SW 1271 (cell line): ENCODE measurements around the gene SDF2L1.
A peak's percentile ranks its signal among the peaks of the same experiment; 100 is the strongest.
"Not testable (repeated sequence)": the region's sequence is repeated elsewhere in the genome, so short reads cannot be mapped to it uniquely, and the experiment has no call there.

Experiments used
- DNase-seq, 2 experiments: peaks; one replicate each; lab custom pipeline; 2025; lab: John Stamatoyannopoulos, UW

The SDF2L1 gene

GRCh38 chr22:21636629-21637218 lies 5.4 kb upstream of the SDF2L1 start:
- DNase-seq: no peak

- not testable (repeated sequence) for DNase-seq
Measured at GRCh38 chr22:21637450-21637849, 4.7 kb upstream of the SDF2L1 start.

- DNase-seq: no peak
Measured at GRCh38 chr22:21639359-21639758, 2.7 kb upstream of the SDF2L1 start.

GRCh38 chr22:21640810-21641209 lies 1.3 kb upstream of the SDF2L1 start:
- no peak for DNase-seq

GRCh38 chr22:21641417-21641788 lies 699 bp upstream of the SDF2L1 start:
- DNase-seq: peak in 1 of 2 experiments; percentile 60

- DNase-seq: peak; percentile 49
Measured at GRCh38 chr22:21642584-21643448, 714 bp downstream of the SDF2L1 start.

- DNase-seq: no peak
Measured at GRCh38 chr22:21643533-21644357, 1.6 kb downstream of the SDF2L1 start.

GRCh38 chr22:21645513-21645912 lies 3.4 kb downstream of the SDF2L1 start:
- DNase-seq: not testable (repeated sequence)

GRCh38 chr22:21646608-21647590 lies 4.8 kb downstream of the SDF2L1 start:
- peak; percentile 25 to 81 for DNase-seq

- DNase-seq: no peak
Measured at GRCh38 chr22:21650280-21650679, 8.2 kb downstream of the SDF2L1 start.

GRCh38 chr22:21650823-21651520 lies 8.9 kb downstream of the SDF2L1 start:
- no peak for DNase-seq

- no peak for DNase-seq
Measured at GRCh38 chr22:21651521-21652009, 9.5 kb downstream of the SDF2L1 start.

- DNase-seq: peak; percentile 54 to 75
Measured at GRCh38 chr22:21652010-21652546, 10.0 kb downstream of the SDF2L1 start.

- DNase-seq: no peak
Measured at GRCh38 chr22:21652547-21653545, 10.7 kb downstream of the SDF2L1 start.

- no peak for DNase-seq
Measured at GRCh38 chr22:21657020-21657359, 14.9 kb downstream of the SDF2L1 start.

GRCh38 chr22:21657360-21658032 lies 15.4 kb downstream of the SDF2L1 start:
- DNase-seq: peak; percentile 56 to 85

- no peak for DNase-seq
Measured at GRCh38 chr22:21659864-21660525, 17.9 kb downstream of the SDF2L1 start.

- no peak for DNase-seq
Measured at GRCh38 chr22:21660904-21661303, 18.8 kb downstream of the SDF2L1 start.
